Measurements from ENCODE around the gene CCDC88B. TPM values are rescaled to one million over a fixed set of nuclear protein-coding genes. Genes with fewer than 3 reads are reported as not detected.

The CCDC88B gene
- total and polyA plus RNA-seq, 9 of the 15 experiments (the other 6 are each of a cell fraction or from before 2014, with no cell fraction given) = 0.13 to 18.1 (median 7.9) TPM

DNA sequence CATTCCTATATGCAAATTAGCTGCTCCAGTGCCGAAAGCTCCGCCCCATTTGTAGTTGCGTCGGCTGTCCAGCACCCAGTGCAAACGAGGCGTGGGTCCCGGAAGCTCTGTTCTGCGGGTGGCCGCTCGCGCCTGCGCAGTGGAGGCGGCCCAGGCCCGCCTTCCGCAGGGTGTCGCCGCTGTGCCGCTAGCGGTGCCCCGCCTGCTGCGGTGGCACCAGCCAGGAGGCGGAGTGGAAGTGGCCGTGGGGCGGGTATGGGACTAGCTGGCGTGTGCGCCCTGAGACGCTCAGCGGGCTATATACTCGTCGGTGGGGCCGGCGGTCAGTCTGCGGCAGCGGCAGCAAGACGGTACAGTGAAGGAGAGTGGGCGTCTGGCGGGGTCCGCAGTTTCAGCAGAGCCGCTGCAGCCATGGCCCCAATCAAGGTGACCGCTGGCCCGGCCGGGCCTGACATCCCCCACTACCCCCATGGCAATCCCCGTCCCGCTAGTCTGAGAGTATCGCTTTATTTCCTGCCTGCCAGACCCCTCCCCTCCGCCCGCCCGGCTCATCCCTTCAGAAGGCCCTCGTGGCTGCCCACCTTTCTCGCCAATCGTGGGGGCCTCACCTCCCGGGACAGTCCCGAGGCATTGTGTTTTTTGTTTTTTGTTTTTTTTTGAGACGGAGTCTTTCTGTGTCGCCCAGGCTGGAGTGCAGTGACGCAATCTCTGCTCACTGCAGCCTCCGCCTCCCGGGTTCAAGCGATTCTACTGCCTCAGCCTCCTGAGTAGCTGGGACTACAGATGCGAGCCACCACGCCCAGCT is 21.8 kb upstream of the CCDC88B start, which contains the start of gene PRDX5 (continued):
- TF ChIP-seq, protein P1, sequence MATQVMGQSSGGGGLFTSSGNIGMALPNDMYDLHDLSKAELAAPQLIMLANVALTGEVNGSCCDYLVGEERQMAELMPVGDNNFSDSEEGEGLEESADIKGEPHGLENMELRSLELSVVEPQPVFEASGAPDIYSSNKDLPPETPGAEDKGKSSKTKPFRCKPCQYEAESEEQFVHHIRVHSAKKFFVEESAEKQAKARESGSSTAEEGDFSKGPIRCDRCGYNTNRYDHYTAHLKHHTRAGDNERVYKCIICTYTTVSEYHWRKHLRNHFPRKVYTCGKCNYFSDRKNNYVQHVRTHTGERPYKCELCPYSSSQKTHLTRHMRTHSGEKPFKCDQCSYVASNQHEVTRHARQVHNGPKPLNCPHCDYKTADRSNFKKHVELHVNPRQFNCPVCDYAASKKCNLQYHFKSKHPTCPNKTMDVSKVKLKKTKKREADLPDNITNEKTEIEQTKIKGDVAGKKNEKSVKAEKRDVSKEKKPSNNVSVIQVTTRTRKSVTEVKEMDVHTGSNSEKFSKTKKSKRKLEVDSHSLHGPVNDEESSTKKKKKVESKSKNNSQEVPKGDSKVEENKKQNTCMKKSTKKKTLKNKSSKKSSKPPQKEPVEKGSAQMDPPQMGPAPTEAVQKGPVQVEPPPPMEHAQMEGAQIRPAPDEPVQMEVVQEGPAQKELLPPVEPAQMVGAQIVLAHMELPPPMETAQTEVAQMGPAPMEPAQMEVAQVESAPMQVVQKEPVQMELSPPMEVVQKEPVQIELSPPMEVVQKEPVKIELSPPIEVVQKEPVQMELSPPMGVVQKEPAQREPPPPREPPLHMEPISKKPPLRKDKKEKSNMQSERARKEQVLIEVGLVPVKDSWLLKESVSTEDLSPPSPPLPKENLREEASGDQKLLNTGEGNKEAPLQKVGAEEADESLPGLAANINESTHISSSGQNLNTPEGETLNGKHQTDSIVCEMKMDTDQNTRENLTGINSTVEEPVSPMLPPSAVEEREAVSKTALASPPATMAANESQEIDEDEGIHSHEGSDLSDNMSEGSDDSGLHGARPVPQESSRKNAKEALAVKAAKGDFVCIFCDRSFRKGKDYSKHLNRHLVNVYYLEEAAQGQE (IDR thresholded peaks at IDR 0.05; ENCODE audit: borderline replicate concordance) = peak; percentile 90
- TF ChIP-seq, protein P1 (CRISPR knock-in tag; IDR thresholded peaks at IDR 0.05; ENCODE audit: low read depth) = peak; percentile 20
- TF ChIP-seq, protein P2, sequence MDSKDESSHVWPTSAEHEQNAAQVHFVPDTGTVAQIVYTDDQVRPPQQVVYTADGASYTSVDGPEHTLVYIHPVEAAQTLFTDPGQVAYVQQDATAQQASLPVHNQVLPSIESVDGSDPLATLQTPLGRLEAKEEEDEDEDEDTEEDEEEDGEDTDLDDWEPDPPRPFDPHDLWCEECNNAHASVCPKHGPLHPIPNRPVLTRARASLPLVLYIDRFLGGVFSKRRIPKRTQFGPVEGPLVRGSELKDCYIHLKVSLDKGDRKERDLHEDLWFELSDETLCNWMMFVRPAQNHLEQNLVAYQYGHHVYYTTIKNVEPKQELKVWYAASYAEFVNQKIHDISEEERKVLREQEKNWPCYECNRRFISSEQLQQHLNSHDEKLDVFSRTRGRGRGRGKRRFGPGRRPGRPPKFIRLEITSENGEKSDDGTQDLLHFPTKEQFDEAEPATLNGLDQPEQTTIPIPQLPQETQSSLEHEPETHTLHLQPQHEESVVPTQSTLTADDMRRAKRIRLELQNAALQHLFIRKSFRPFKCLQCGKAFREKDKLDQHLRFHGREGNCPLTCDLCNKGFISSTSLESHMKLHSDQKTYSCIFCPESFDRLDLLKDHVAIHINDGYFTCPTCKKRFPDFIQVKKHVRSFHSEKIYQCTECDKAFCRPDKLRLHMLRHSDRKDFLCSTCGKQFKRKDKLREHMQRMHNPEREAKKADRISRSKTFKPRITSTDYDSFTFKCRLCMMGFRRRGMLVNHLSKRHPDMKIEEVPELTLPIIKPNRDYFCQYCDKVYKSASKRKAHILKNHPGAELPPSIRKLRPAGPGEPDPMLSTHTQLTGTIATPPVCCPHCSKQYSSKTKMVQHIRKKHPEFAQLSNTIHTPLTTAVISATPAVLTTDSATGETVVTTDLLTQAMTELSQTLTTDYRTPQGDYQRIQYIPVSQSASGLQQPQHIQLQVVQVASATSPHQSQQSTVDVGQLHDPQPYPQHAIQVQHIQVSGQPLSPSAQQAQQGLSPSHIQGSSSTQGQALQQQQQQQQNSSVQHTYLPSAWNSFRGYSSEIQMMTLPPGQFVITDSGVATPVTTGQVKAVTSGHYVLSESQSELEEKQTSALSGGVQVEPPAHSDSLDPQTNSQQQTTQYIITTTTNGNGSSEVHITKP (IDR thresholded peaks at IDR 0.05; ENCODE audit: partially characterized antibody) = peak; percentile 38
- TF ChIP-seq PPARD (CRISPR knock-in tag; IDR thresholded peaks at IDR 0.05) (no peak), CBX1 (IDR thresholded peaks at IDR 0.05; ENCODE audit: low read depth) (peak; percentile 90), DACH1 (IDR thresholded peaks at IDR 0.05; ENCODE audit: partially characterized antibody) (no peak), PML (IDR thresholded peaks at IDR 0.05; ENCODE audit: low read length) (no peak), MAFK (IDR thresholded peaks at IDR 0.05; ENCODE audit: low read length) (no peak), SMARCC2 (IDR thresholded peaks at IDR 0.05; ENCODE audit: low read depth) (no peak), NFYB (IDR thresholded peaks at IDR 0.05; ENCODE audit: extremely low read depth, insufficient read length) (no peak), PHTF2 (CRISPR knock-in tag; IDR thresholded peaks at IDR 0.05) (no peak), ZNF3 (CRISPR knock-in tag; IDR thresholded peaks at IDR 0.05) (no peak), GTF2E2 (tag; IDR thresholded peaks at IDR 0.05) (0 out of 2 replicates have a peak, but pooled peaks have one; percentile 43), SNIP1 (IDR thresholded peaks at IDR 0.05; ENCODE audit: low read depth) (peak; percentile 60; the same call in 1 of the 2 replicates), TBL1XR1 (IDR thresholded peaks at IDR 0.05; ENCODE audit: low read length in 2 of 2) (no peak), MEF2A (IDR thresholded peaks at IDR 0.05; ENCODE audit: control insufficient read depth, low read depth, low read length) (no peak)
